Osteoblast (primary cell): ENCODE data around the gene SDHAF4. TPM values are rescaled to one million over a fixed set of nuclear protein-coding genes. Genes with fewer than 3 reads are reported as not detected.

Source experiments
- DNase-seq: peaks from one replicate; pipeline ENCODE4 v3.0.0; 2011; ENCODE audit warnings: low spot score, mixed read lengths; ENCODE audit not compliant: insufficient read length; ENCODE audit errors: missing footprints
- H2AFZ ChIP-seq: 2 replicates; pipeline ENCODE4 v1.6.0; 2011; ENCODE audit warnings: mild to moderate bottlenecking, low read length
- H3K27ac ChIP-seq: 2 replicates; pipeline ENCODE4 v1.5.1; 2011; ENCODE audit warnings: mild to moderate bottlenecking, low read depth, low read length, moderate library complexity
- H3K27me3 ChIP-seq: 2 replicates; pipeline ENCODE4 v1.6.0; 2012; ENCODE audit warnings: mild to moderate bottlenecking, control low read depth, inconsistent platforms, low read length, moderate library complexity; ENCODE audit not compliant: insufficient read depth
- H3K36me3 ChIP-seq: 2 replicates; pipeline ENCODE4 v1.5.1; 2011; ENCODE audit warnings: mild to moderate bottlenecking, low read length, control low read depth, moderate library complexity; ENCODE audit not compliant: insufficient read depth
- H3K4me1 ChIP-seq: 2 replicates; pipeline ENCODE4 v1.5.1; 2011; ENCODE audit warnings: mild to moderate bottlenecking, low read length, control low read depth, moderate library complexity; ENCODE audit not compliant: insufficient read depth
- H3K4me2 ChIP-seq: 2 replicates; pipeline ENCODE4 v1.6.0; 2011; ENCODE audit warnings: mild to moderate bottlenecking, low read length; ENCODE audit not compliant: insufficient read depth
- H3K4me3 ChIP-seq: fragments of 200-600 bp; sonication (generic); 3 replicates; pipeline ENCODE4 v1.5.1; 2012; ENCODE audit warnings: mild to moderate bottlenecking, low read length, inconsistent platforms; ENCODE audit not compliant: insufficient read depth
- H3K79me2 ChIP-seq: 2 replicates; pipeline ENCODE4 v1.6.0; 2012; ENCODE audit warnings: mild to moderate bottlenecking, low read length, control low read depth, inconsistent platforms; ENCODE audit not compliant: insufficient read depth
- H3K9me3 ChIP-seq: 2 replicates; pipeline ENCODE4 v1.5.1; 2011; ENCODE audit warnings: low read depth, low read length, control low read depth
- H4K20me1 ChIP-seq: 2 replicates; pipeline ENCODE4 v1.6.0; 2012; ENCODE audit warnings: mild to moderate bottlenecking, low read length, control low read depth; ENCODE audit not compliant: insufficient read depth
- CTCF ChIP-seq: IDR thresholded peaks from 2 replicates; pipeline ENCODE4 v1.5.1; 2011; ENCODE audit warnings: mild to moderate bottlenecking, low read depth, low read length, moderate library complexity; ENCODE audit errors: extremely low read depth
- total RNA-seq: library from RNA; depleted of rRNA; stranded (reverse); fragments of >200 nt; gene quantifications from 2 replicates; pipeline ENCODE4 v1.2.3, GENCODE V29; 2012

SDHAF4 gene
- total RNA-seq, 1 donor: 6.9 TPM

GRCh38 chr6:70527071-70527737 lies 39.5 kb upstream of the SDHAF4 start:
- Histone ChIP-seq H3K27me3 (no peaks in the 10 kb centered on the region), H3K4me3 (no peak overlapping the region), H2AFZ (no peak overlapping the region), H3K4me1 (peaks cover 10% of the 10 kb centered on the region), H4K20me1 (no peaks in the 10 kb centered on the region), H3K36me3 (no peaks in the 10 kb centered on the region), H3K9me3 (no peaks in the 10 kb centered on the region), H3K79me2 (no peaks in the 10 kb centered on the region), H3K4me2 (no peak overlapping the region), H3K27ac (no peak overlapping the region)
- no peak for TF ChIP-seq CTCF
- DNase-seq: no peak

GRCh38 chr6:70530023-70530422 lies 36.7 kb upstream of the SDHAF4 start:
- Histone ChIP-seq H3K36me3 (no peaks in the 10 kb centered on the region), H3K4me3 (no peak overlapping the region), H4K20me1 (no peaks in the 10 kb centered on the region), H3K4me1 (peaks cover 10% of the 10 kb centered on the region), H2AFZ (no peak overlapping the region), H3K4me2 (no peak overlapping the region), H3K27me3 (no peaks in the 10 kb centered on the region), H3K79me2 (no peaks in the 10 kb centered on the region), H3K9me3 (no peaks in the 10 kb centered on the region), H3K27ac (no peak overlapping the region)
- TF ChIP-seq CTCF: no peak
- no peak for DNase-seq

GRCh38 chr6:70531133-70531532 lies 35.6 kb upstream of the SDHAF4 start:
- Histone ChIP-seq H3K79me2 (no peaks in the 10 kb centered on the region), H3K27me3 (no peaks in the 10 kb centered on the region), H3K4me2 (no peak overlapping the region), H2AFZ (no peak overlapping the region), H3K4me1 (peaks cover 10% of the 10 kb centered on the region), H3K9me3 (no peaks in the 10 kb centered on the region), H3K27ac (no peak overlapping the region), H3K36me3 (no peaks in the 10 kb centered on the region), H4K20me1 (no peaks in the 10 kb centered on the region), H3K4me3 (no peak overlapping the region)
- no peak for DNase-seq
- no peak for TF ChIP-seq CTCF

GRCh38 chr6:70537266-70537665 lies 29.5 kb upstream of the SDHAF4 start:
- Histone ChIP-seq H3K4me3 (no peak overlapping the region), H3K27ac (no peak overlapping the region), H3K27me3 (no peaks in the 10 kb centered on the region), H3K79me2 (no peaks in the 10 kb centered on the region), H2AFZ (no peak overlapping the region), H3K9me3 (no peaks in the 10 kb centered on the region), H3K36me3 (peaks cover 3% of the 10 kb centered on the region), H3K4me2 (no peak overlapping the region), H4K20me1 (no peaks in the 10 kb centered on the region), H3K4me1 (no peaks in the 10 kb centered on the region)
- no peak for TF ChIP-seq CTCF
- no peak for DNase-seq
